ENCODE measurements around the gene PRUNE2.

PRUNE2 gene

GRCh38 chr9:76901801-76902200 is 4.1 kb downstream of the PRUNE2 start:
- DNase-seq (ENCODE audit: low read depth): no peak

GRCh38 chr9:76900884-76901440 is 5.0 kb downstream of the PRUNE2 start:
- no peak for DNase-seq (ENCODE audit: low read depth)

GRCh38 chr9:76898786-76899185 is 7.1 kb downstream of the PRUNE2 start:
- no peak for DNase-seq (ENCODE audit: low read depth)

- DNase-seq (ENCODE audit: low read depth): no peak
Observed at GRCh38 chr9:76897804-76898525, 7.9 kb downstream of the PRUNE2 start.

GRCh38 chr9:76896035-76896434 is 9.9 kb downstream of the PRUNE2 start:
- no peak for DNase-seq (ENCODE audit: low read depth)

GRCh38 chr9:76895186-76895585 is 10.7 kb downstream of the PRUNE2 start:
- DNase-seq (ENCODE audit: low read depth): no peak

- no peak for DNase-seq (ENCODE audit: low read depth)
Observed at GRCh38 chr9:76894198-76894597, 11.7 kb downstream of the PRUNE2 start.

GRCh38 chr9:76893395-76893932 is 12.4 kb downstream of the PRUNE2 start:
- DNase-seq (ENCODE audit: low read depth): no peak

GRCh38 chr9:76891874-76892273 is 14.0 kb downstream of the PRUNE2 start:
- DNase-seq (ENCODE audit: low read depth): no peak

- DNase-seq (ENCODE audit: low read depth): no peak
Observed at GRCh38 chr9:76891279-76891678, 14.6 kb downstream of the PRUNE2 start.

GRCh38 chr9:76887951-76888350 is 18.0 kb downstream of the PRUNE2 start:
- DNase-seq (ENCODE audit: low read depth): no peak

GRCh38 chr9:76887003-76887821 is 18.7 kb downstream of the PRUNE2 start:
- no peak for DNase-seq (ENCODE audit: low read depth)

GRCh38 chr9:76886318-76886717 is 19.6 kb downstream of the PRUNE2 start:
- no peak for DNase-seq (ENCODE audit: low read depth)

GRCh38 chr9:76884823-76885222 is 21.1 kb downstream of the PRUNE2 start:
- DNase-seq (ENCODE audit: low read depth): no peak

- DNase-seq (ENCODE audit: low read depth): no peak
Observed at GRCh38 chr9:76883341-76883855, 22.5 kb downstream of the PRUNE2 start.

GRCh38 chr9:76882686-76883085 is 23.2 kb downstream of the PRUNE2 start:
- DNase-seq (ENCODE audit: low read depth): no peak

- DNase-seq (ENCODE audit: low read depth): no peak
Observed at GRCh38 chr9:76880210-76880609, 25.7 kb downstream of the PRUNE2 start.

GRCh38 chr9:76878933-76879332 is 27.0 kb downstream of the PRUNE2 start:
- DNase-seq (ENCODE audit: low read depth): no peak

- no peak for DNase-seq (ENCODE audit: low read depth)
Observed at GRCh38 chr9:76877961-76878360, 28.0 kb downstream of the PRUNE2 start.

GRCh38 chr9:76876098-76876497 is 29.8 kb downstream of the PRUNE2 start:
- no peak for DNase-seq (ENCODE audit: low read depth)

GRCh38 chr9:76873821-76874220 is 32.1 kb downstream of the PRUNE2 start:
- DNase-seq (ENCODE audit: low read depth): no peak

- DNase-seq (ENCODE audit: low read depth): no peak
Observed at GRCh38 chr9:76873056-76873792, 32.7 kb downstream of the PRUNE2 start.

Measured in activated T-helper 1 cell treated with Interleukin-2 at 50 U/mL for 16 hours (primary cell).